ENCODE results near the gene FERD3L.

DNA sequence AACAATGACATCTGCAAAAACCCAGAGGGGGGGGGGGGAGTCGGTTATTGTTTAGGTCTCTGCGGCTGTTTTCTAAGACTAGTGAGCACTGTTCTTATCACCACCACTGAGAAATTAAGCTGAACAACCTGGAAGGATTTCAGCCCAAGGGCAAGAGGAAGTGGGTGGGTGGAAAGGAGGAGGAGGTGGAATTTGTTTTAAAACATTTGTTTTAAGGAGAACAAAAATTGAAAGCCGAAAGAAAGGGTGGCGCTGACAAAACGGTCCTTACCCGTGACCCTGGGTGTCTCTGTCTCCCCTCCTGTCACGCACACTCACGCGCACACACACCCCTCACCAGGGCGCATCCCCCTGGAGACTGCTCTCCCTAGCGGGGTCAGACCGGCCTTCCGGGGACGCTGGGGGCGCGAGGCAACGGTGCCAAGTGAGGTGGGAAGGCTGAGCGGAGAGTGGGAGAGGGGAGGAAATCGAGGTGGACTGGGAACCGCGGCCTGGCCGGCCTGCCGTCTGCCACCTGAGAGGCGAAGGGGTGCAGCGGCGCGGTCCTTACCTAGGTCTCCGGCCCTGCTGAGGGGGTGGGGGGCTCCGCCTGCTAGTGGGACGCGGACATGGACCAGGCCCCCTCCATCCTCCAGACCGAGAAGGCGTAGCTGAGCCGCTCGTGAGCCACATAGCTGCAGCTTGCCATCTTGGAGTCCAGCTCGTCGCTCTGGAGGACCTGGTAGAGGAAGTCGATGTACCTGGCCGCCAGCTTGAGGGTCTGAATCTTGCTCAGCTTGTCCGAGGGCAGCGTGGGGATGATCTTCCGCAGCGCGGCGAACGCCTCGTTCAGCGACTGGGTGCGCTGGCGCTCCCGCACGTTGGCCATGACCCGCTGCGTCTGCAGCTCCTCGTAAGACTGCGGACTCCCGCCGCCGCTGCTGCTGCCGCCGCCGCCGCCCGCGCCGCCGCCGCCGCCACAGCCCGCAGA is 28.8 kb downstream of the FERD3L start:
- no peak for TF ChIP-seq POLR2A (IDR thresholded peaks at IDR 0.05)
- TF ChIP-seq, protein P1, sequence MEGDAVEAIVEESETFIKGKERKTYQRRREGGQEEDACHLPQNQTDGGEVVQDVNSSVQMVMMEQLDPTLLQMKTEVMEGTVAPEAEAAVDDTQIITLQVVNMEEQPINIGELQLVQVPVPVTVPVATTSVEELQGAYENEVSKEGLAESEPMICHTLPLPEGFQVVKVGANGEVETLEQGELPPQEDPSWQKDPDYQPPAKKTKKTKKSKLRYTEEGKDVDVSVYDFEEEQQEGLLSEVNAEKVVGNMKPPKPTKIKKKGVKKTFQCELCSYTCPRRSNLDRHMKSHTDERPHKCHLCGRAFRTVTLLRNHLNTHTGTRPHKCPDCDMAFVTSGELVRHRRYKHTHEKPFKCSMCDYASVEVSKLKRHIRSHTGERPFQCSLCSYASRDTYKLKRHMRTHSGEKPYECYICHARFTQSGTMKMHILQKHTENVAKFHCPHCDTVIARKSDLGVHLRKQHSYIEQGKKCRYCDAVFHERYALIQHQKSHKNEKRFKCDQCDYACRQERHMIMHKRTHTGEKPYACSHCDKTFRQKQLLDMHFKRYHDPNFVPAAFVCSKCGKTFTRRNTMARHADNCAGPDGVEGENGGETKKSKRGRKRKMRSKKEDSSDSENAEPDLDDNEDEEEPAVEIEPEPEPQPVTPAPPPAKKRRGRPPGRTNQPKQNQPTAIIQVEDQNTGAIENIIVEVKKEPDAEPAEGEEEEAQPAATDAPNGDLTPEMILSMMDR (IDR thresholded peaks at IDR 0.05) = no peak

Data from upper lobe of left lung (tissue), 4 donors.